IMR-90 (cell line): ENCODE data around the gene LHPP.

Experiments used
- BHLHE40 ChIP-seq: fragments of 150-350 bp; IDR thresholded peaks from 2 replicates; pipeline ENCODE4 v1.6.1; 2016; ENCODE audit warnings: mild to moderate bottlenecking, low read depth, low read length
- CEBPB ChIP-seq: IDR thresholded peaks from 2 replicates; pipeline ENCODE4 v1.6.1; 2012; ENCODE audit warnings: low read depth, low read length, improper control_type of control experiment
- CHD1 ChIP-seq: IDR thresholded peaks from 2 replicates; pipeline ENCODE4 v1.6.1; 2012; ENCODE audit warnings: low read depth, low read length, improper control_type of control experiment
- FOS ChIP-seq: fragments of 150-350 bp; IDR thresholded peaks from 2 replicates; pipeline ENCODE4 v1.6.1; 2016; ENCODE audit warnings: low read depth, low read length
- MAZ ChIP-seq: IDR thresholded peaks from 2 replicates; pipeline ENCODE4 v1.6.1; 2012; ENCODE audit warnings: low read depth, mild to moderate bottlenecking, low read length, improper control_type of control experiment, moderate library complexity, borderline replicate concordance
- MXI1 ChIP-seq: IDR thresholded peaks from 2 replicates; pipeline ENCODE4 v1.6.1; 2012; ENCODE audit warnings: low read depth, mild to moderate bottlenecking, low read length, moderate library complexity, borderline replicate concordance
- NFE2L2 ChIP-seq: fragments of 150-350 bp; IDR thresholded peaks from 2 replicates; pipeline ENCODE4 v1.6.1; 2016; ENCODE audit warnings: low read depth, mild to moderate bottlenecking, low read length
- POLR2A ChIP-seq: IDR thresholded peaks from 2 replicates; pipeline ENCODE4 v1.6.1; 2012; ENCODE audit warnings: mild to moderate bottlenecking, low read depth, low read length
- RAD21 ChIP-seq: IDR thresholded peaks from 2 replicates; pipeline ENCODE4 v1.6.1; 2012; ENCODE audit warnings: low read length, improper control_type of control experiment
- RCOR1 ChIP-seq: IDR thresholded peaks from 2 replicates; pipeline ENCODE4 v1.6.1; 2012; ENCODE audit warnings: mild to moderate bottlenecking, low read length, improper control_type of control experiment; ENCODE audit not compliant: insufficient replicate concordance
- RFX5 ChIP-seq: IDR thresholded peaks from 2 replicates; pipeline ENCODE4 v1.8.0; 2012; ENCODE audit warnings: low read depth, mild to moderate bottlenecking, low read length, moderate library complexity
- SMC3 ChIP-seq: fragments of 150-350 bp; IDR thresholded peaks from 2 replicates; pipeline ENCODE4 v1.6.1; 2016; ENCODE audit warnings: low read depth, mild to moderate bottlenecking, antibody characterized with exemption, low read length, moderate library complexity
- TF ChIP-seq, protein P1 (sequence below): conservative IDR thresholded peaks from 2 replicates; pipeline ENCODE4 v1.5.1; 2012; ENCODE audit warnings: mild to moderate bottlenecking, low read depth, low read length, improper control_type of control experiment
- TF ChIP-seq, protein P2 (sequence below): fragments of 150-350 bp; IDR thresholded peaks from 2 replicates; pipeline ENCODE4 v1.6.1; 2017; ENCODE audit warnings: mild to moderate bottlenecking, antibody characterized with exemption, low read length, low read depth

DNA sequence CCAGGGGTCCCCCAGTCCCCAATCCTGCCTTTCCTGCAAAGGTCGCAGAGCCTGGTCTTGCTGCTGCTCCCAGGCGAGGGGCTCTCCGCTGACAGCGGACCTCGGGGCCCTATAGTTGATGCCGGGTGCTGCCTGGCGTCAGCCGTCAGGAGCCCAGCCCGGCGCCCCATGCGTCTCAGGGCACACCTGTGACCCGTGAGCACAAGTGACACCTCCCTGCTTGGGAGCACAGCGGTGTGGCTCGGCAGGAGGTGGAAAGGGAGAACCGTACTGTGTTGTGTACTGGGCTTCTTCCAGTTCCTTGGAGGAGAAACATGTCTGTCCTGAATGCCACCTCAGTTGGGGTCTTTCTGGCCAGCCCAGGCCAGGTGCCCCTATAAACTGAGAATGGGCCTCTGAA, 56.7 kb downstream of the LHPP start:
- TF ChIP-seq, protein P1, sequence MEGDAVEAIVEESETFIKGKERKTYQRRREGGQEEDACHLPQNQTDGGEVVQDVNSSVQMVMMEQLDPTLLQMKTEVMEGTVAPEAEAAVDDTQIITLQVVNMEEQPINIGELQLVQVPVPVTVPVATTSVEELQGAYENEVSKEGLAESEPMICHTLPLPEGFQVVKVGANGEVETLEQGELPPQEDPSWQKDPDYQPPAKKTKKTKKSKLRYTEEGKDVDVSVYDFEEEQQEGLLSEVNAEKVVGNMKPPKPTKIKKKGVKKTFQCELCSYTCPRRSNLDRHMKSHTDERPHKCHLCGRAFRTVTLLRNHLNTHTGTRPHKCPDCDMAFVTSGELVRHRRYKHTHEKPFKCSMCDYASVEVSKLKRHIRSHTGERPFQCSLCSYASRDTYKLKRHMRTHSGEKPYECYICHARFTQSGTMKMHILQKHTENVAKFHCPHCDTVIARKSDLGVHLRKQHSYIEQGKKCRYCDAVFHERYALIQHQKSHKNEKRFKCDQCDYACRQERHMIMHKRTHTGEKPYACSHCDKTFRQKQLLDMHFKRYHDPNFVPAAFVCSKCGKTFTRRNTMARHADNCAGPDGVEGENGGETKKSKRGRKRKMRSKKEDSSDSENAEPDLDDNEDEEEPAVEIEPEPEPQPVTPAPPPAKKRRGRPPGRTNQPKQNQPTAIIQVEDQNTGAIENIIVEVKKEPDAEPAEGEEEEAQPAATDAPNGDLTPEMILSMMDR = no peak
- TF ChIP-seq POLR2A (no peak), CHD1 (no peak), RAD21 (no peak), FOS (no peak), CEBPB (no peak), MAZ (no peak), MXI1 (no peak), RCOR1 (no peak), RFX5 (no peak), BHLHE40 (no peak), SMC3 (no peak), NFE2L2 (no peak)
- TF ChIP-seq, protein P2, sequence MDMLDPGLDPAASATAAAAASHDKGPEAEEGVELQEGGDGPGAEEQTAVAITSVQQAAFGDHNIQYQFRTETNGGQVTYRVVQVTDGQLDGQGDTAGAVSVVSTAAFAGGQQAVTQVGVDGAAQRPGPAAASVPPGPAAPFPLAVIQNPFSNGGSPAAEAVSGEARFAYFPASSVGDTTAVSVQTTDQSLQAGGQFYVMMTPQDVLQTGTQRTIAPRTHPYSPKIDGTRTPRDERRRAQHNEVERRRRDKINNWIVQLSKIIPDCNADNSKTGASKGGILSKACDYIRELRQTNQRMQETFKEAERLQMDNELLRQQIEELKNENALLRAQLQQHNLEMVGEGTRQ = no peak
